GM12872 (cell line): ENCODE data around the gene ZNF444.

ENCODE experiments used
- TF ChIP-seq, protein P1 (sequence below): IDR thresholded peaks from 3 replicates; pipeline ENCODE4 v1.5.1; 2011; ENCODE audit warnings: low read depth, mild to moderate bottlenecking, low read length, moderate library complexity; ENCODE audit not compliant: insufficient read depth

The ZNF444 gene

DNA sequence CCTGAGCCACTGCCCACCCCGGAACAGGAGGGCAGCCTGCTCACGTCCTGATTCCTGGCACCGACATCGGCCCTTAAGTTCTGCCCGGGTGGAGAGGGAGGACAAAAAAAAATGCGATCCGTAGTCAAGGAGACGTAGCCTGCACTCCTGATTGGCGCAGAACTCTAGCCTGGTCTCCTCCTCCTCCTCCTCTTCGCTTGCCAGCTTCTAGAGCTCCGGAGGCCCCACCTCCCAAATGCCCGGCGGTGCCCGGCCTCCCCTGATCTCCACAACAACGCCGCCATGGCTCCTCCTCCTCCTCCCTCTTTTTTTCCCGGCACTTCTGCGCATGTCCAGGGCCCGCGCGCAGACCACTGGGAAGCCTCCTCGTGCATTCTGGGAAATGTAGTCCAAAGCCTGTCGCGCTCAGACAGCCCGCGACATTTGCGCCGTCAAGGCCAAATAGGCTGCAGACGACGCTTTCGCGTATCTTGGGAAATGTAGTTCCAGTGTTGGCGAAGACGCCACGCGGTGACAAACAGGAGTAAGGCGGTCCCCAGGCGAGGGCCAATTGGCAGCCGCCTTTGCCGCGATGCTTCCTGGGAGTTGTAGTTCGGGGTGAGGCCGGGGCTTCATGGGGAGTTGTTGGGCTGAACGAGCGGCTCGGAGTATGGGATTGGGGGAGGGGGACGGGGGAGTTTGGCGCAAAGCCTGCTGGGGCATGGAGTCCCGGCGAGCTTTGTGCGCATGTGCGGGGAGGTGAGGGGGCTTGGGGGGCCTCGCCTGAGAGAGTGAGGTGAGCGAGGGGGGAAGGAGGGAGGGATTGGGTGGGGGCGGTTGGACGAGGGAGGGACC lies at the start of gene ZNF444:
Gene ZNF444, plus strand, starts transcription at position 705 of the 834 bp plus-strand sequence. CDS start 5,625 bp downstream, outside the sequence.
- TF ChIP-seq, protein P1, sequence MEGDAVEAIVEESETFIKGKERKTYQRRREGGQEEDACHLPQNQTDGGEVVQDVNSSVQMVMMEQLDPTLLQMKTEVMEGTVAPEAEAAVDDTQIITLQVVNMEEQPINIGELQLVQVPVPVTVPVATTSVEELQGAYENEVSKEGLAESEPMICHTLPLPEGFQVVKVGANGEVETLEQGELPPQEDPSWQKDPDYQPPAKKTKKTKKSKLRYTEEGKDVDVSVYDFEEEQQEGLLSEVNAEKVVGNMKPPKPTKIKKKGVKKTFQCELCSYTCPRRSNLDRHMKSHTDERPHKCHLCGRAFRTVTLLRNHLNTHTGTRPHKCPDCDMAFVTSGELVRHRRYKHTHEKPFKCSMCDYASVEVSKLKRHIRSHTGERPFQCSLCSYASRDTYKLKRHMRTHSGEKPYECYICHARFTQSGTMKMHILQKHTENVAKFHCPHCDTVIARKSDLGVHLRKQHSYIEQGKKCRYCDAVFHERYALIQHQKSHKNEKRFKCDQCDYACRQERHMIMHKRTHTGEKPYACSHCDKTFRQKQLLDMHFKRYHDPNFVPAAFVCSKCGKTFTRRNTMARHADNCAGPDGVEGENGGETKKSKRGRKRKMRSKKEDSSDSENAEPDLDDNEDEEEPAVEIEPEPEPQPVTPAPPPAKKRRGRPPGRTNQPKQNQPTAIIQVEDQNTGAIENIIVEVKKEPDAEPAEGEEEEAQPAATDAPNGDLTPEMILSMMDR: no peak

DNA sequence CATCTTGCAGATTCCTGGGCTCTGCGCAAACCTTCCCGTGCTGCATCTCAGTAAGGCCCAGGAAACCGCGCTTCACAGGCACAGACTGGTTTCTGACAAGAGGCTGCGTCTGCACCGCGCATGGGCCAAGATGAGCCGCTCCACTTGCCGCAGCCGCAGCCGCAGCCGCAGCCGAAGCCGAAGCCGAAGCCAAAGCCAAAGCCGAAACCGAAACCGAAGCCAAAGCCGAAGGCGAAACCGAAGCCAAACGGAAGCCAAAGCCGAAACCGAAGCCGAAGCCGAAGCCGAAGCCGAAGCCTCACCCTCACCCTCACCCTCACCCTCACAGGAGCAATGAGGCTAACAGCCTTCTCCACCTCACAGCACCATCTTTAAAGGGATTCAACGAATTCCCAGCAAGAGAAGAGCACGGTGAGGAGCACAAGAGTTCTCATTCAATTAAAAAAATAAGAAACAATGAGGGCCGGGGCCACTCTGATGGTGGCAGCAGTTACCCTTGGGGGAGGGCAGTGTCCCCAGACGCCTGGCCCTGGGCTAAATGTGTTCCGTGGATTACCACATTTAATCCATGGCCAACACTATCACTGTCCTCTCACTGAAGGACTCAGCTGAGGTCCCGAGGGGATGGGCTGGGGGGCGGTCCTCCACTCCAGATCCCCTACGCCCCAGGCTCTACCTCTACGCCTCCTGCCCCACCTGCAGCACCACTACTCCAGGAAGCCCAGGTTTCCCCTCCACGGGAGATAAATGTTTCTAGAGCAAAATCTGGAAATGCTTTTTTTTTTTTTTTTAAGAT lies 49.1 kb upstream of the ZNF444 start:
- TF ChIP-seq, protein P1: no peak

DNA sequence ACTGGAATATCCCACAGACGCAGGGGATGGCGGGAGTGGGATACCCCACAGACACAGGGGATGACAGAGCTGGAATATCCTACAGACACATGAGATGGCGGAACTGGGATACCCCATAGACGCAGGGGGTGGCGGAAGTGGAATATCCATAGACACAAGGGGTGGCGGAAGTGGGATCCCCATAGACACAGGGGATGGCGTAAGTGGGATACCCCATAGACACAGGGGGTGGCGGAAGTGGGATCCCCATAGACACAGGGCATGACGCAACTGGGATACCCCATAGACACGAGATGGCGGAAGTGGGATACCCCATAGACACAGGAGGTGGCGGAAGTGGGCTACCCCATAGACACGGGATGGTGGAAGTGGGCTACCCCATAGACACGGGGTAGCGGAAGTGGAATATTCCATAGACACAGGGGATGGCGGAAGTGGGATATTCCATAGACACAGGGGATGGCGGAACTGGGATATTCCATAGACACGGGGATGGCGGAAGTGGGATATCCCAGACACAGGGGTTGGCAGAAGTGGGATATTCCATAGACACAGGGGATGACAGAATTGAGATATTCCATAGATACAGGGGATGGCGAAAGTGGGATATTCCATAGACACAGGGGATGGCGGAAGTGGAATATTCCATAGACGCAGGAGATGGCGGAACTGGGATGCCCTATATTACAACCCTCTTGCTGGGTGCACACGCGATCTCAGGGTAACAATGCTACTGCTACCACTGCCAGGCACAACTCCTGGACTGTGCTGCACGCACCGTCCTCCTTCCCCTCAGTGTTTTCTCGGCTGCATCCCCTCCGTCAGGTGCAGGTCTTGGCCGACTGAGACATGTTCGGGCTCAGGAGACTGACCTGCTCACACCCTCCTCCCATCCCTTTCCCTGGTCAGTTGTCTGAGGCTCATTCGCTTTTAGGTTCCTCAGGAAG lies 48.1 kb upstream of the ZNF444 start:
- TF ChIP-seq, protein P1: no peak

DNA sequence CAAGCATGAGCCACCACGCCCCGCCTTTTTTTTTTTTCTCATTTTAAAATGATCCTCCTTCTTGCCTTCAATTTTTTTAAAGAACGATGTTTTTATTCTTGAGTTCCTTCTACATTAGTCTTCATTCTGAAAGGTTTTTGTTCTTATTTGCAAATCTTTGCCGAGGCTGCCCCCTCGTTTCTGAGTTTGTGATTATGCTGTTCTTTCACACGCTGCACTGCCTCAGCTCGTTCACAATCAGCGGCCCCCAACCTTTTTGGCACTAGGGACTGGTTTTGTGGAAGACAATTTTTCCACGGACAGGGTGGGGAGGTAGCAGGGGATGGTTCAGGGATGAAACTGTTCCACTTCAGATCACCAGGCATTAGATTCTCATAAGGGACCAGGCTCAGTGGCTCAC lies 46.6 kb upstream of the ZNF444 start:
- TF ChIP-seq, protein P1: no peak

DNA sequence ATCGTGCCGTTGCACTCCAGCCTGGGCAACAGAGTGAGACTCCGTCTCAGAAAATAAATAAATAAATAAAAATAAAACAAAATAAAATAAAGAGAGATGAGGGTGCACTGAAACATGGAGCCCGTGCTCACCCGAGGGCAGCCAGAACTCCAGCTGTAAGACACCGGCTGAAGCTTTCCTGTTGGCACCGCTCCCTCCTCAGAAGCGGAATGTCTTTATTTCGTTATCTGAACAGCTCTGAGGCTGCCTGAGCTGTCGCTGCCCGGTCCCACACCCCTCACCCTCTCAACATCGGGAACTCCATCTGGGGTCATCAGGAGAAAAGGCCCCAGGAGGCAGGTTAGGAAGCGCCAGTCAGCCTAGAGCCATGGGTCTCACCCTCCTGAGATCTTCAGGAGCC lies 44.4 kb upstream of the ZNF444 start:
- TF ChIP-seq, protein P1: no peak

DNA sequence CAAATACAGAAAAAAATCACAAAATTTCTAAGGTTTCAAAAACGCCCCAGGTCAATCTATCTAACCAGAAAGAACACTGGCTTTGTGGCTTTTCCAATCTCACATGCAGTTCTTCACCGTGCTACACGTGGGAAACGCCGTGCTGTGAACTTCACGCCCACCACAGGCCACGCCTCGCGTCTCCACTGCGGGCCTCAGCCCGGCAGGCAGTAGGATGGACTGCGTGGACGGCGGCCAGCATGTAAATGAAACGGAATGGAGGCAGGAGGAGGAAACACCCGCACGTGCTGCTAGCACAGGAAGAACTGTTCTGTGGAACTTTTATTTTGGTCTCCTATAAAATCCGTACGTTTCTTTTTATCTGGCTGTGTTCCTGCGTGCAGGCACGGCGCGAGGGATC lies 43.8 kb upstream of the ZNF444 start:
- TF ChIP-seq, protein P1: no peak
